ENCODE data around the gene KIAA0319L. TPM values are rescaled to one million over a fixed set of nuclear protein-coding genes. Genes with fewer than 3 reads are reported as not detected.

The KIAA0319L gene
- total RNA-seq, 4 donors from 2014 or later: 26.3 to 44.8 (median 38.9) TPM

- ATAC-seq: no peak
- Histone ChIP-seq H3K27ac (no peak overlapping the region), H3K27me3 (no peaks in the 10 kb centered on the region), H3K4me3 (no peak overlapping the region), H3K36me3 (peaks cover 0 to 72% of the 10 kb centered on the region in 2 donors), H3K9me3 (no peaks in the 10 kb centered on the region), H3K4me1 (no peaks in the 10 kb centered on the region)
- TF ChIP-seq POLR2A (IDR thresholded peaks at IDR 0.05) (no peak), EP300 (IDR thresholded peaks at IDR 0.05) (no peak), CTCF (IDR thresholded peaks at IDR 0.05) (no peak), POLR2AphosphoS5 (IDR thresholded peaks at IDR 0.05) (no peak)
- 94 to 100% methylated on average over 1 of the region's 1 CpG for WGBS, 2 donors (ENCODE audit: low coverage in 1 of 2)
Measured at GRCh38 chr1:35408925-35409324, 148.3 kb downstream of the KIAA0319L start.

- Histone ChIP-seq H3K27ac (no peak overlapping the region), H3K4me1 (no peaks in the 10 kb centered on the region), H3K36me3 (peaks cover 0 to 84% of the 10 kb centered on the region in 2 donors), H3K27me3 (no peaks in the 10 kb centered on the region), H3K9me3 (no peaks in the 10 kb centered on the region), H3K4me3 (no peak overlapping the region)
- no peak for ATAC-seq
- WGBS, 2 donors (ENCODE audit: low coverage in 1 of 2): 89 to 94% methylated on average over 3 to 4 of the region's 4 CpGs
- TF ChIP-seq POLR2A (IDR thresholded peaks at IDR 0.05) (no peak), POLR2AphosphoS5 (IDR thresholded peaks at IDR 0.05) (no peak), EP300 (IDR thresholded peaks at IDR 0.05) (no peak), CTCF (IDR thresholded peaks at IDR 0.05) (no peak)
Measured at GRCh38 chr1:35407743-35408142, 149.5 kb downstream of the KIAA0319L start.

GRCh38 chr1:35406103-35406502 is 151.1 kb downstream of the KIAA0319L start:
- no peaks in the 10 kb centered on the region for H3K9me3 ChIP-seq
- H3K27ac ChIP-seq: no peak overlapping the region
- no peak for ATAC-seq
- H3K36me3 ChIP-seq: peaks cover 0 to 97% of the 10 kb centered on the region in 2 donors
- TF ChIP-seq EP300 (IDR thresholded peaks at IDR 0.05): no peak
- no peak for TF ChIP-seq POLR2A (IDR thresholded peaks at IDR 0.05)
- no peak for TF ChIP-seq POLR2AphosphoS5 (IDR thresholded peaks at IDR 0.05)
- TF ChIP-seq CTCF (IDR thresholded peaks at IDR 0.05): no peak
- H3K4me3 ChIP-seq: no peak overlapping the region
- no peaks in the 10 kb centered on the region for H3K4me1 ChIP-seq
- no peaks in the 10 kb centered on the region for H3K27me3 ChIP-seq

- no peaks in the 10 kb centered on the region for H3K4me1 ChIP-seq
- no peak overlapping the region for H3K4me3 ChIP-seq
- no peak overlapping the region for H3K27ac ChIP-seq
- no peaks in the 10 kb centered on the region for H3K27me3 ChIP-seq
- ATAC-seq: no peak
- H3K36me3 ChIP-seq: peaks cover 2 to 97% of the 10 kb centered on the region in 2 donors
- TF ChIP-seq POLR2AphosphoS5 (IDR thresholded peaks at IDR 0.05) (no peak), POLR2A (IDR thresholded peaks at IDR 0.05) (no peak), CTCF (IDR thresholded peaks at IDR 0.05) (no peak), EP300 (IDR thresholded peaks at IDR 0.05) (no peak)
- H3K9me3 ChIP-seq: no peaks in the 10 kb centered on the region
Measured at GRCh38 chr1:35401049-35401448, 156.2 kb downstream of the KIAA0319L start.

GRCh38 chr1:35398739-35399138 is 158.5 kb downstream of the KIAA0319L start:
- Histone ChIP-seq H3K4me3 (no peak overlapping the region), H3K4me1 (no peaks in the 10 kb centered on the region), H3K27me3 (no peaks in the 10 kb centered on the region), H3K27ac (no peak overlapping the region), H3K9me3 (no peaks in the 10 kb centered on the region), H3K36me3 (peaks cover 8 to 100% of the 10 kb centered on the region in 2 donors)
- ATAC-seq: no peak
- no peak for TF ChIP-seq CTCF (IDR thresholded peaks at IDR 0.05)
- 90% methylated on average over 2 to 3 of the region's 3 CpGs for WGBS, 2 donors (ENCODE audit: low coverage in 1 of 2)
